Parathyroid adenoma (tissue), 2 donors: Measurements from ENCODE around the gene TNFRSF25.

Experiments used
- H2AFZ ChIP-seq: fragments of 300-600 bp; sonication (generic); one replicate; pipeline ENCODE4 v1.7.0; 2017; ENCODE audit warnings: antibody characterized with exemption, mild to moderate bottlenecking
- H3K27ac ChIP-seq: fragments of 300-600 bp; sonication (generic); one replicate; pipeline ENCODE4 v1.7.0; 2017
- H3K27me3 ChIP-seq: fragments of 300-600 bp; sonication (generic); one replicate; pipeline ENCODE4 v1.7.0; 2017; ENCODE audit warnings: low read length; ENCODE audit not compliant: control insufficient read depth, insufficient read depth
- H3K36me3 ChIP-seq: fragments of 300-600 bp; sonication (generic); one replicate; pipeline ENCODE4 v1.7.0; 2017; ENCODE audit warnings: low read length; ENCODE audit not compliant: control insufficient read depth, insufficient read depth
- H3K4me1 ChIP-seq: fragments of 300-600 bp; sonication (generic); one replicate; pipeline ENCODE4 v1.7.0; 2017; ENCODE audit warnings: control low read depth
- H3K4me2 ChIP-seq: fragments of 300-600 bp; sonication (generic); one replicate; pipeline ENCODE4 v1.7.0; 2017; ENCODE audit warnings: low read length
- H3K4me3 ChIP-seq: fragments of 300-600 bp; sonication (generic); one replicate; pipeline ENCODE4 v1.7.0; 2017; ENCODE audit warnings: low read depth, low read length
- H3K79me2 ChIP-seq: fragments of 300-600 bp; sonication (generic); one replicate; pipeline ENCODE4 v1.7.0; 2017; ENCODE audit warnings: control low read depth
- H3K9ac ChIP-seq: fragments of 300-600 bp; sonication (generic); one replicate; pipeline ENCODE4 v1.7.0; 2017; ENCODE audit warnings: mild to moderate bottlenecking
- H3K9me3 ChIP-seq: fragments of 300-600 bp; sonication (generic); one replicate; pipeline ENCODE4 v1.7.0; 2017; ENCODE audit warnings: low read length; ENCODE audit not compliant: control insufficient read depth
- CTCF ChIP-seq: fragments of 300-600 bp; sonication (generic); IDR thresholded peaks from one replicate; pipeline ENCODE4 v1.7.0; 2017; ENCODE audit warnings: antibody characterized with exemption, mild to moderate bottlenecking
- donor health status: primary hyperparathyroidism.

The TNFRSF25 gene

GRCh38 chr1:6414443-6414844 lies 51.5 kb downstream of the TNFRSF25 start:
- H3K27me3 ChIP-seq, result no peaks in the 10 kb centered on the region

GRCh38 chr1:6412896-6413295 lies 53.1 kb downstream of the TNFRSF25 start:
- H3K36me3 ChIP-seq, result no peaks in the 10 kb centered on the region
- TF ChIP-seq CTCF, result no peak
- no peaks in the 10 kb centered on the region for H3K79me2 ChIP-seq
- H3K4me3 ChIP-seq, result no peak overlapping the region
- H3K4me1 ChIP-seq, result no peaks in the 10 kb centered on the region
- no peak overlapping the region for H3K4me2 ChIP-seq
- no peaks in the 10 kb centered on the region for H3K27me3 ChIP-seq
- H2AFZ ChIP-seq, result no peak overlapping the region
- H3K9ac ChIP-seq, result no peak overlapping the region
- no peaks in the 10 kb centered on the region for H3K9me3 ChIP-seq
- no peak overlapping the region for H3K27ac ChIP-seq

More at GRCh38 chr1:6414443-6414844, 51.5 kb downstream of the TNFRSF25 start:
- no peak for TF ChIP-seq CTCF
- Histone ChIP-seq H3K36me3 (no peaks in the 10 kb centered on the region), H3K4me3 (no peak overlapping the region), H3K4me1 (no peaks in the 10 kb centered on the region), H3K79me2 (no peaks in the 10 kb centered on the region), H3K4me2 (no peak overlapping the region), H2AFZ (no peak overlapping the region), H3K27ac (no peak overlapping the region), H3K9me3 (no peaks in the 10 kb centered on the region), H3K9ac (no peak overlapping the region)
